ENCODE results near the gene NKPD1. TPM values are rescaled to one million over a fixed set of nuclear protein-coding genes. Genes with fewer than 3 reads are reported as not detected.

NKPD1 gene
- total and polyA plus RNA-seq, 9 of the 15 experiments (the other 6 are each of a cell fraction or from before 2014, with no cell fraction given), result 0.03 to 0.09 (median 0.04) TPM; not detected in 5

- in situ Hi-C loops (cut with MboI) (loop anchor here (5.0 kb wide), 1 partner anchor 137 kb away; no protein-coding TSS in a partner anchor), intact Hi-C loops (cut with micrococcal nuclease) (loop anchor here (1.0 to 2.0 kb wide), 2 partner anchors 48 to 138 kb away; no protein-coding TSS in a partner anchor)
- Histone ChIP-seq H3K4me1 (replicated peaks in 1 of 2; ENCODE audit: control insufficient read depth in 2 of 2, insufficient read depth in 2 of 2, low read length in 2 of 2) (no peaks in the 10 kb centered on the region; a peak in 2 of 5 replicates), H2AFZ (ENCODE audit: low read depth, low read length) (no peak overlapping the region), H3K36me3 (ENCODE audit: control insufficient read depth, insufficient read depth, low read length) (no peaks in the 10 kb centered on the region), H3K27ac (ENCODE audit: extremely low read depth, low read depth, low read length) (no peak overlapping the region), H4K20me1 (replicated peaks; ENCODE audit: control insufficient read depth, insufficient read depth, low read length) (no peaks in the 10 kb centered on the region), H3K4me2 (ENCODE audit: insufficient read depth, low read length) (no peak overlapping the region), H3K4me3 (no peak overlapping the region), H3K9ac (ENCODE audit: insufficient read depth in 1 of 2, low read depth in 2 of 2, low read length in 2 of 2) (no peak overlapping the region), H3K9me1 (ENCODE audit: control insufficient read depth, insufficient read depth, low read length) (no peaks in the 10 kb centered on the region), H3K27me3 (ENCODE audit: control insufficient read depth in 2 of 2, insufficient read depth in 2 of 2, low read length in 2 of 2) (peaks cover 0 to 5% of the 10 kb centered on the region in 2 experiments; a peak in 1 of 5 replicates), H3K9me3 (replicated peaks; ENCODE audit: control insufficient read depth, insufficient read depth, low read depth, low read length) (no peaks in the 10 kb centered on the region), H3K79me2 (ENCODE audit: control insufficient read depth, insufficient read depth, low read length) (no peaks in the 10 kb centered on the region)
- peak; percentile 78 for FAIRE-seq
- no TSS peak for BruUV-seq (replicated peaks)
- WGBS (ENCODE audit: insufficient coverage, low coverage, missing lambda C conversion rate), result 25% methylated on average over 4 of the region's 4 CpGs
- DNase-seq (ENCODE audit: extremely low read depth in 1 of 4, low spot score in 3 of 4), result peak in 2 of 4 experiments; percentile 33 to 73
- POLR2A ChIA-PET, result interaction anchor here (0.6 to 1.2 kb wide), 4 partner anchors 18 to 470 kb away, joined by 3 to 5 read pairs (median 3); no protein-coding TSS in a partner anchor
- CTCF ChIA-PET (ENCODE audit: low intra/inter-chr PET ratio), result interaction anchor here (1.4 to 2.1 kb wide), 3 partner anchors 48 to 278 kb away, joined by 7 to 8 read pairs (median 7); no protein-coding TSS in a partner anchor
- peak; percentile 87 for ATAC-seq
- TF ChIP-seq LCOR (CRISPR knock-in tag; IDR thresholded peaks at IDR 0.05) (no peak), SLC30A9 (CRISPR knock-in tag; IDR thresholded peaks at IDR 0.05) (no peak), ZNF324 (CRISPR knock-in tag; IDR thresholded peaks at IDR 0.05) (no peak), TBL1XR1 (IDR thresholded peaks at IDR 0.05; ENCODE audit: low read length in 2 of 2) (no peak), ZNF280A (IDR thresholded peaks at IDR 0.05; ENCODE audit: low read depth, partially characterized antibody) (no peak), STAG1 (CRISPR knock-in tag; IDR thresholded peaks at IDR 0.05; ENCODE audit: borderline replicate concordance) (peak; percentile 59; the same call in 1 of the 2 replicates), RAD21 (CRISPR knock-in tag; conservative IDR thresholded peaks at IDR 0.05 in 1 of 2, IDR thresholded peaks at IDR 0.05 in 1 of 2) (peak; percentile 28 to 95), REST (IDR thresholded peaks at IDR 0.05; ENCODE audit: borderline replicate concordance) (peak; percentile 88), REST (CRISPR knock-in tag; IDR thresholded peaks at IDR 0.05; ENCODE audit: low read depth) (no peak), ZNF740 (CRISPR knock-in tag; IDR thresholded peaks at IDR 0.05) (no peak), ZNF740 (tag; IDR thresholded peaks at IDR 0.05) (no peak), RNF2 (IDR thresholded peaks at IDR 0.05) (no peak)
Observed at GRCh38 chr19:45200568-45200967, 39.8 kb upstream of the NKPD1 start.

Measured in K562 (cell line).